Stimulated activated CD8-positive, alpha-beta memory T cell treated with anti-CD3 and anti-CD28 coated beads, Interleukin-15, amount 100 ng/mL, for 24 hours (primary cell): ENCODE data around the gene GRM8.

Experiments
- DNase-seq: peaks from one replicate; pipeline ENCODE4 v3.0.0-alpha.2; 2020; ENCODE audit warnings: low read depth

The GRM8 gene

DNA sequence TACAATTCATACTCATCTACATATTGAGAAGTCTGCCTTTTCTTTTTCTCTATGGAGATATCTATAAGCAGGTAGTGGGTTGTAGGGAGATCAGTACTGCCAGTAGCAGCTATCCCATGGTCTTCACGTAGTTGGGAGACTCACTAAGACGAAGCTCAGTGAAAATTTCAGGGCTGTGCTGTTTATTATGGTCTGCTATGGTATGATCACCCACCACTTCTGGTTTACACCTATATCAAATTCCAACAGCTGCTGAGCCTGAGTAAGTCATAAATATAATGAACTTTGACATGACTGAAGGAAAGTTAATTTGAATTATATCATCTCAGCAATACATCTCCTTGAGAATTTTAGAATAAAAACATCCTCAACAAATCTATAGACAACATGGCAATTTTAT is 741.7 kb downstream of the GRM8 start:
- no peak for DNase-seq

GRCh38 chr7:126501617-126502016 is 751.1 kb downstream of the GRM8 start:
- DNase-seq: no peak

- DNase-seq: no peak
These were observed 753.3 kb downstream of the GRM8 start for GRCh38 chr7:126499481-126499880.

- no peak for DNase-seq
These were observed 757.0 kb downstream of the GRM8 start for GRCh38 chr7:126495733-126496132.

- no peak for DNase-seq
These were observed 757.7 kb downstream of the GRM8 start for GRCh38 chr7:126495001-126495400.

- DNase-seq: no peak
These were observed 758.9 kb downstream of the GRM8 start for GRCh38 chr7:126493801-126494200.

- no peak for DNase-seq
These were observed 762.9 kb downstream of the GRM8 start for GRCh38 chr7:126489874-126490273.

DNA sequence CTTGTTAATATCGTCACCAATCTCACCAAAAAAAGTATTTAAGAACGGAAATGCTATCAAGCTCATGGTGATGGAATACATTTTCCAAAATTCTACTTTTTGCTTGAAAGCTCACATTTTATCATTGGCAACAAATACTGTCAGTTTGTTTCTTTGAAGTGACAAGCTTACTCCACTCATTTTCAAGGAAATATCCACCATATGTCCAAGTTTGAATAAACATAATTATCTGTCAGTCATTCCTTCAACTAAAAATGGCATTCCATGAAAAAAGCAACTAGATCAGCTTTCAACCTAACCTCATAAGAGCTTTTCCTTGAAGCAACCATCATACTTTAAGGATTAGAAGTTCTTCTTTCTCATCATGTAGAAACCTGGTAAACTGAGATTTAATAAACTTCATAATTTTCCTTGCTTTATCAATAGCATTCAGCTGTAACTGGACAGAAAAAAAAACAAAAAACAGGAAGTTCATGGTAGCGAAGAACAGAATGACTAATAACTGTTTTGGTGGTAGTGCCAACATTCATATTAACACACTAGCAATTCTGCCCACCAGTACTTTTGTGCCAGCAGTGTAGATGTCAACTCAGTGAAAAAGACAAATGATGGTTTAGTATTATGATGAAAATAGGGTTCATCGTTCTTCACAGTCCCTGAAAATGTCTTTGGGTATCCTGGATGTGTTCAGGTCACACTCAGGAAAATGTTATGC is 764.9 kb downstream of the GRM8 start:
- no peak for DNase-seq

DNA sequence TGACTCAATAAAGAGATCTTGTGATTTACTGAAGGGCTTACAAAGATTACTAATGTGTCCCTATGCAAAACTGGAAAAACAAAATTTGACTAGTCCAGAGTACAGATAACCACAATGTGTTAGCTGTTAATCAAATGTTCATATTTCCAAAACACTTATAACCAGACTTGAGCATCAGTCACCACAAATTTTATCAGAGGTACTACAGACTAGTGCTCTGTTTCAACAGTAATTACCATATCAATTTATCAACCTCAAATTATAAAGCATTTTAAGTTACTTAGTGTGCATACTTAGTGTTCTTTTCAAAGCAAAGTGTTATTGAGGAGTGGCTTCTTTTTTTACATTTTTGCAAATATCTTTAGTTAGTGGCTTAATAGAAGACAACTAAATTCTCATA is 765.9 kb downstream of the GRM8 start:
- DNase-seq: no peak

- DNase-seq: no peak
These were observed 767.0 kb downstream of the GRM8 start for GRCh38 chr7:126485791-126486190.

DNA sequence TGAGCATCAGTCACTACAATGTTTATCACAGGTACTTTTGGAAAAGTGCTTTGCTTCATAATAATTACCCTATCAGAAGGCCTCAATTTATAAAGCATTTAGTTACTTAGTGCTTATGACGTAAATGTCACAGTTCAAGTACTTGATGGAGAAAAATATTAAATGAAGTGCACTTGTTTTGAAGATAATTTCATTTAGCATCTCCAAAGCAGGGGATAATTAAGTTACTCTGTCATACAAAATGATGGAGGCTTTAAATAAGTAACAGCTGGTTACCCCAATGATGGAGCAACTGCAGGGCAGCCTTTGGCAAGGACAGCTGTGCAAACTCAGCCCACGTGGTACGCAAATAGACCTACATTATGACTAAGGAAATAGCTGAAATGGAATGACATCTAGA is 768.8 kb downstream of the GRM8 start:
- no peak for DNase-seq

DNA sequence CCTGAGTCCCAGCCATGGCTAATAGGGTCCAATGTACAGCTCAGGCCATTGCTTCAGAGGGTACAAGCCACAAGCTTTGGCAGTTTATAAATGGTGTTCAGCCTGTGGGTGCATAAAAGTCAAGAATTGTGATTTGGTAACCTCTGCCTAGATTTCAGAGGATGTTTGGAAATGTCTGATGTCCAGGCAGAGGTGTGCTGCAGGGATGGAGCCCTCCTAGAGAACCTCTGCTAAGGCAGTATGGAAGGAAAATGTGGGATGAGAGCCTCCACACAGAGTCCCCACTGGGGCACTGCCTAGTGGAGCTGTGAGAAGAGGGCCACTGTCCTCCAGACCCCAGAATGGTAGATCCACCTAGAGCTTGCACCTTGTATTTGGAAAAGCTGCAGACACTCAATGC is 779.9 kb downstream of the GRM8 start:
- DNase-seq: no peak

DNA sequence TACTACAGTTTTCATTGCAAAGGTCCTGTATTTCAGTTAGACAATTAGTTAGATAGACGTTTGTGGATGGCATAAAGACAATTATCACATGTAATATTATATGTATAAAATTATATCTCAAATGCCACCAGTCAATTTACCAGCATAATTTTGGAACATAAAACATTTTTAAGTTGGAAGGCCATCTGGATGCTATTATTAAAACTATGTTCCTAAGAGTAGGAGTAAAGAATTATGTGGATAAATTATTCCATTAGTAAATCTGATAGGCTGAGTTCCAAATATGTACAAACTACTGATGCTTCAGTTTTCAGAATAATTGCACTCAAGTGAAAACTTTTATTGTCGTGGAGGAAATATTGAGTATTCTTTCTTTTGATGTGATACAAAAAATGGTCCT is 790.3 kb downstream of the GRM8 start:
- no peak for DNase-seq

GRCh38 chr7:126460664-126461063 is 792.1 kb downstream of the GRM8 start:
- DNase-seq: no peak

GRCh38 chr7:126453104-126453503 is 799.6 kb downstream of the GRM8 start:
- no peak for DNase-seq

DNA sequence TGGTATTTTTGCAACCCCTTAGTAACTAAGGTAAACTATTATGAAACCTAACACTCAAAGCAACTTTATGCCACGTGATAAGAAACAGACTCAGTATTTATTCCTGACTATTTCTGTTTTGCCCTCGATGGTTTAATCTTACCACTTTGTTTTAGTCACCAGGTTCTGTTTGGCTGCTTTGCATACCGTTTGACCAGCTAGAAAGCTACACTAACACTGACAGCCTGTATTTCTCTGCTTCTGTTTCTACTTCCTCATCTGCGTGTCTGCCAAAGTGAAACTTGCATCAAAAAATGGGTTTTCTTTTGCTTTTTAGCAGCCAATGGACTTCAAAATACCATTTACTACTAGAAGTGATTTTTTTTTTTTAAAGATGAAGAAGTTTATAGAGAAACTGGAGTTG is 802.5 kb downstream of the GRM8 start:
- no peak for DNase-seq

DNA sequence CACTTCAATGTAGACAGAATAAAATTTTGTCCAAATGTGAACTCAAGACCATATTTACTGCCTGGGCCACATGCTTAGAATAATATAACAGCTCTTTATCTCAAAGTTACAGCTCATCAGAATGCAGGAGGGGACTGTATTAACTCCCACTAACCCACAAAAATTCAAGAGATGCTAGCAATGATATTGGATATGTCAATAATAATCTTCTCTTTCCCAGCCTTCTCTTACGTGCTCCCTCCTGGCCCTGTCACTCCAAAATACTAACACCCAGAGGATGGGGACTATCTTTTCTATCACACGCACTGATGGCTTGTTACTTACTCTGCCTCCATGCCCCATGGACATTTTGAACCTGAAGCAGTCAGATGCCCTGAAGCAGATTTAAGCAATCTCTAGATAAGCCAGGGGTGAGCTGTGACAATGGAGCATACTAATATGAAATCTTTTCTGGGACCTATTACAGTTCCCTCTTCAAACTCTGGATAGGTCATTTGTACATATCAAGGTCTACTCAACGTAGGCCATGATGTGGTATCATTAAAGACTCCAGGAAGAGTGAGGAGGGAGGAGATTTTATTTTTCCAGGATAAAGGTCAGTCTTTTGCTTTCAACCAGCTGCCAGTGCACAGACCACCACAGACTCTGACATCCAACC is 803.0 kb downstream of the GRM8 start:
- no peak for DNase-seq

- DNase-seq: no peak
These were observed 804.8 kb downstream of the GRM8 start for GRCh38 chr7:126447984-126448383.

- DNase-seq: no peak
These were observed 806.8 kb downstream of the GRM8 start for GRCh38 chr7:126445991-126446390.

GRCh38 chr7:126443951-126444350 is 808.8 kb downstream of the GRM8 start:
- no peak for DNase-seq

DNA sequence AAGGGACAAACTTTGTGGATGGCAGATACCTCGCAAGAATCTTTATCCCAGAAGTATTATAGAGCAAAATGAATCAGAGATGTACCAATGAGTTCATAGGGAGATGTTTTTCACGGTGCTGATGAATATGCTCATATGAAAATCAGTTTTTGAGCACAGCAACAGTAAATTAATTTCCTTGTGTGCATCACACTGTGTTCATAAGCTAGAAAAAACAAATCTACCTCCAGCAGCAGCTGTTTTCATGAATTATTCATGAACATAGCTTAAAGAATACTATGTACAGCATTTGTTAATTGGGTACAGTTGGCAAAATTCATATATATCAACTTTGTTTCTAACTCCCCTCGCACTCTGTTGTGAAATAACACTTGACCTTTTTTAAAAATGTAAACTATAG is 809.8 kb downstream of the GRM8 start:
- no peak for DNase-seq

DNA sequence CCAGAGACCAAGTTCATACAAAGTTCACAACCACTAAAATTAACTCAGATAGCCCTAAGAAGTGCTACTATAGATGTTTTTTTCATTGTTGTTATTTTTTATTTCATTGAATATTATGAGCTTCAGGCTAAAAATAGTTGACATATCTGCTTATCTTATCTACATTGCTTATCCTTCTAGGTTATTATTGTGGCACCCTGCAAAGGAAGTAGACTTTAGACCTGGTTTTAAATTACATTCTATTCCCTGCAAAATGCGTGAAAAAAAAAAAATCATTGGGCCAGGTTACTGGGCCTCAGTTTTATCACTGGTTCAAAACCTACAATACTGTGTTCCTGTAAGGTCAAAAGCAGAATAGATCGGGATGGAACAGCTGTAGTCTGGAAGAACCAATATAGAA is 811.0 kb downstream of the GRM8 start:
- DNase-seq: no peak

DNA sequence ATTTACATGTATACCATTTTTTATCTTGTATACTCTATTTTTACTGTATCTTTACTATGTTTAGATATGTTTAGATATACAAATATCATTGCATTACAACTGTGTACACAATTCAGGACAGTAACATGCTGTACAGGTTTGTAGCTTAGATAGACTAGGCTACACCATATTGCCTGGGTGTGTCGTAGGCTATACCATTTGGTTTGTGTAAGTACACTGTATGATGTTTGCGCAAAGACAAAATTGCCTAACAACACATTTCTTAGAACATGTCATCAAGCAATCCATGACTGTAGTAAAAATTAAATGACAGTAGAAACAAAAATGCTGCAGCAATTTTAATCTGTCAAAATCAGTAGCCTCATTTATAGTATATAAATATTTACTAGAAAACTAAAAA is 812.2 kb downstream of the GRM8 start:
- DNase-seq: no peak
